ENCODE results near the gene SHF. TPM values are rescaled to one million over a fixed set of nuclear protein-coding genes. Genes with fewer than 3 reads are reported as not detected.

Gene SHF
- total and polyA plus RNA-seq, 2 donors (not counting 1 experiment from before 2014, with no cell fraction given), result 1.6 to 15.4 TPM

DNA sequence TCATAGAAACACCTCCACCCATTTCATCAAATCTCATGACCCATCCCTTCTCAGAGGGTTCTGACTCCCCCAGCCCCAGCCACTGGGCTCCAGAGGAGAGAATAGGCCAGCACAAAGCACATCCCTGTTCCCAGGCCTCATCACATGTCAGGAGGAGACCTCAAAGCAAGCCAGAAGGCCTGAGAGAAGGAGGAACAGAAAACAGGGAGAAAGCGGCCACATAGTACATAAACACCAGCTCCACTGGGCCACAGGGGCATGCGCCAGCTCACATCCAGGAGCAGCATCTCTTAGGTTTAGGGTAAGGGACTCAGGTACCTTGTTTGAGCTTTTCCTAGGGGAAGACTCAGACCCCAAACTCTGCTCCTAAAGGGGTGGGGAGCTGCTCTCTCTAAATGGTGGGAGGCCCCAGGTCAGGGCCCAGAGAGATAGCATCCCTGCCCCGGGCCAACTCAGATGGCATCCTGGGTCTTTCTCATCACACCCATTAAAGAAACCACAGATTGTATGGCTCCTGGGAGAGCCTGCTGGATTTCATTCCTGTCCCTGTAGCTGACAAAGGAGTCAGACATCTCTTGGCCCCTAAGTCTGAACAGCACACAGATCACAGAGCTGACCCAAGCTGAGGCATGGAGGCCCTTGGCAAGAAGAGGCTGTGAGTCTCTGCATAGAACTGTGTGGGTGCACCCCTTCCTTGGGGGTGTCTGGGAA lies 2.5 kb downstream of the SHF start:
- CTCF ChIA-PET, result interaction anchor here (0.8 to 1.5 kb wide), 6 partner anchors 16 to 214 kb away, joined by 3 to 5 read pairs (median 3); no protein-coding TSS in a partner anchor
- H3K9me3 Mint-ChIP-seq (ENCODE audit: insufficient read depth), result no peaks in the 10 kb centered on the region
- H4K20me1 ChIP-seq (ENCODE audit: control insufficient read depth, insufficient read depth, low read length, poor library complexity, severe bottlenecking), result no peaks in the 10 kb centered on the region
- H3K27ac ChIP-seq (ENCODE audit: low read length in 2 of 2), result no peak overlapping the region
- H2AFZ ChIP-seq (ENCODE audit: insufficient read depth, low read depth, low read length, poor library complexity, severe bottlenecking), result no peak overlapping the region
- H3K4me1 Mint-ChIP-seq, result peaks cover 20% of the 10 kb centered on the region
- peaks cover 0 to 15% of the 10 kb centered on the region in 2 donors for H3K4me1 ChIP-seq (ENCODE audit: control insufficient read depth in 2 of 2, insufficient read depth in 2 of 2, low read length in 2 of 2)
- ATAC-seq (ENCODE audit: low read depth), result no peak
- H3K4me3 ChIP-seq (ENCODE audit: control extremely low read depth in 1 of 5, extremely low read depth in 1 of 5, insufficient read depth in 1 of 5, low read depth in 2 of 5, low read length in 4 of 5), result no peak overlapping the region
- intact Hi-C loops (cut with micrococcal nuclease), result loop anchor here (5.0 kb wide), 1 partner anchor 163 kb away; the partner anchor contains the start of gene SORD
- POLR2A ChIA-PET, result interaction anchor here (0.5 to 4.1 kb wide), 2 partner anchors 10 to 14 kb away, joined by 6 to 48 read pairs; no protein-coding TSS in a partner anchor
- peak overlapping the region; percentile 89 for H3K4me3 Mint-ChIP-seq
- TF ChIP-seq, protein P1, sequence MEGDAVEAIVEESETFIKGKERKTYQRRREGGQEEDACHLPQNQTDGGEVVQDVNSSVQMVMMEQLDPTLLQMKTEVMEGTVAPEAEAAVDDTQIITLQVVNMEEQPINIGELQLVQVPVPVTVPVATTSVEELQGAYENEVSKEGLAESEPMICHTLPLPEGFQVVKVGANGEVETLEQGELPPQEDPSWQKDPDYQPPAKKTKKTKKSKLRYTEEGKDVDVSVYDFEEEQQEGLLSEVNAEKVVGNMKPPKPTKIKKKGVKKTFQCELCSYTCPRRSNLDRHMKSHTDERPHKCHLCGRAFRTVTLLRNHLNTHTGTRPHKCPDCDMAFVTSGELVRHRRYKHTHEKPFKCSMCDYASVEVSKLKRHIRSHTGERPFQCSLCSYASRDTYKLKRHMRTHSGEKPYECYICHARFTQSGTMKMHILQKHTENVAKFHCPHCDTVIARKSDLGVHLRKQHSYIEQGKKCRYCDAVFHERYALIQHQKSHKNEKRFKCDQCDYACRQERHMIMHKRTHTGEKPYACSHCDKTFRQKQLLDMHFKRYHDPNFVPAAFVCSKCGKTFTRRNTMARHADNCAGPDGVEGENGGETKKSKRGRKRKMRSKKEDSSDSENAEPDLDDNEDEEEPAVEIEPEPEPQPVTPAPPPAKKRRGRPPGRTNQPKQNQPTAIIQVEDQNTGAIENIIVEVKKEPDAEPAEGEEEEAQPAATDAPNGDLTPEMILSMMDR (IDR thresholded peaks at IDR 0.05), result no peak
- no peak for TF ChIP-seq EZH2 (IDR thresholded peaks at IDR 0.05; ENCODE audit: borderline replicate concordance, insufficient read depth, low read depth, low read length, poor library complexity, severe bottlenecking)
- no peaks in the 10 kb centered on the region for H3K27me3 ChIP-seq (replicated peaks in 1 of 4; ENCODE audit: control extremely low read depth in 1 of 4, control insufficient read depth in 3 of 4, insufficient read depth in 4 of 4, low read length in 3 of 4)
- H3K4me2 ChIP-seq (replicated peaks; ENCODE audit: low read depth, low read length, poor library complexity, severe bottlenecking), result no peak overlapping the region
- 100% methylated on average over 1 of the region's 3 CpGs for WGBS (ENCODE audit: insufficient coverage)
- H3K27ac Mint-ChIP-seq, result peak overlapping the region; percentile 59
- H3K36me3 ChIP-seq (replicated peaks in 1 of 2; ENCODE audit: control extremely low read depth in 1 of 2, control insufficient read depth in 1 of 2, extremely low read depth in 1 of 2, insufficient read depth in 2 of 2, low read length in 1 of 2), result no peaks in the 10 kb centered on the region
- no peak for DNase-seq
- H3K79me2 ChIP-seq (ENCODE audit: control insufficient read depth, insufficient read depth, low read length), result no peaks in the 10 kb centered on the region
- peaks cover 7% of the 10 kb centered on the region for H3K27me3 Mint-ChIP-seq
- H3K9me3 ChIP-seq (ENCODE audit: control extremely low read depth in 1 of 3, control insufficient read depth in 2 of 3, insufficient read depth in 1 of 3, low read length in 2 of 3), result peaks cover 0 to 3% (median 0%) of the 10 kb centered on the region in 3 donors
- no peak overlapping the region for H3K9ac ChIP-seq (ENCODE audit: low read length)

DNA sequence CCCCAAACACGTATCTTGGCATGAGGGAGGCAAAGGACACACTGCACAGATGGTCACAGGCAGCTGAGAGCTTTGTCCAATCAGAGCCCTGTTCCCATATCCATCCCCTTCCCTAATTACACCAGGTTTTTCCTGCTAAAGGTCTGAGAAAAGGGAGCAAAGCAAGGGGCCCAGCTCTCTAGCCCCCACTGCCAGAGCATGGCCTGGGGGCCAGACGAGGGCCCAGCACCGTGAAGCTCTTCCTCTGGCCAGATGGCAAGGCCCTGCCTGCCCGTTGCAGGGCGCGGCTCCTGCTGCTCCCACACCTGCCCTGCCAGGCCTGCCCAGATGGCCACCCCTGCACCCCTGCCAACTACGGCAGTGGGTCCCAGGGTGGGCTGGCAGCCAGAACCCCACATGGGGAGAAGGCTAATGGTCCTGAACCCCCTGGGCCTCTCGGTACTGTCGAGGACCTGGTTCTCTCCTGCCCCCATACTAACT lies 3.2 kb downstream of the SHF start:
- H3K4me2 ChIP-seq (replicated peaks; ENCODE audit: low read depth, low read length, poor library complexity, severe bottlenecking), result no peak overlapping the region
- no peak overlapping the region for H3K27ac ChIP-seq (ENCODE audit: low read length in 2 of 2)
- H3K9me3 ChIP-seq (ENCODE audit: control extremely low read depth in 1 of 3, control insufficient read depth in 2 of 3, insufficient read depth in 1 of 3, low read length in 2 of 3), result peaks cover 0 to 3% (median 0%) of the 10 kb centered on the region in 3 donors
- ATAC-seq (ENCODE audit: low read depth), result no peak
- Mint-ChIP-seq H3K9me3 (ENCODE audit: insufficient read depth) (no peaks in the 10 kb centered on the region), H3K27ac (no peak overlapping the region), H3K27me3 (peaks cover 7% of the 10 kb centered on the region), H3K4me1 (peaks cover 22% of the 10 kb centered on the region), H3K4me3 (no peak overlapping the region)
- no peaks in the 10 kb centered on the region for H3K36me3 ChIP-seq (replicated peaks in 1 of 2; ENCODE audit: control extremely low read depth in 1 of 2, control insufficient read depth in 1 of 2, extremely low read depth in 1 of 2, insufficient read depth in 2 of 2, low read length in 1 of 2)
- CTCF ChIA-PET, result interaction anchor here (1.1 to 2.5 kb wide), 4 partner anchors 13 to 214 kb away, joined by 3 to 8 read pairs (median 4); no protein-coding TSS in a partner anchor
- intact Hi-C loops (cut with micrococcal nuclease), result loop anchor here (5.0 kb wide), 1 partner anchor 162 kb away; the partner anchor contains the start of gene SORD
- no peak overlapping the region for H2AFZ ChIP-seq (ENCODE audit: insufficient read depth, low read depth, low read length, poor library complexity, severe bottlenecking)
- no peak overlapping the region for H3K9ac ChIP-seq (ENCODE audit: low read length)
- H4K20me1 ChIP-seq (ENCODE audit: control insufficient read depth, insufficient read depth, low read length, poor library complexity, severe bottlenecking), result no peaks in the 10 kb centered on the region
- TF ChIP-seq, protein P1 (IDR thresholded peaks at IDR 0.05), result no peak
- no peak for TF ChIP-seq EZH2 (IDR thresholded peaks at IDR 0.05; ENCODE audit: borderline replicate concordance, insufficient read depth, low read depth, low read length, poor library complexity, severe bottlenecking)
- no peaks in the 10 kb centered on the region for H3K27me3 ChIP-seq (replicated peaks in 1 of 4; ENCODE audit: control extremely low read depth in 1 of 4, control insufficient read depth in 3 of 4, insufficient read depth in 4 of 4, low read length in 3 of 4)
- WGBS (ENCODE audit: insufficient coverage), result 88% methylated on average over 8 of the region's 9 CpGs
- no peaks in the 10 kb centered on the region for H3K79me2 ChIP-seq (ENCODE audit: control insufficient read depth, insufficient read depth, low read length)
- peaks cover 0 to 15% of the 10 kb centered on the region in 2 donors for H3K4me1 ChIP-seq (ENCODE audit: control insufficient read depth in 2 of 2, insufficient read depth in 2 of 2, low read length in 2 of 2)
- no peak overlapping the region for H3K4me3 ChIP-seq (ENCODE audit: control extremely low read depth in 1 of 5, extremely low read depth in 1 of 5, insufficient read depth in 1 of 5, low read depth in 2 of 5, low read length in 4 of 5)
- POLR2A ChIA-PET, result no interaction called here
- DNase-seq, result no peak

Data from B cell (primary cell).